H7 (cell line): Measurements from ENCODE around the gene CARD8. TPM values are rescaled to one million over a fixed set of nuclear protein-coding genes. Genes with fewer than 3 reads are reported as not detected.

Experiments used
- total RNA-seq: library from RNA; depleted of rRNA; stranded (reverse); fragments of >200 nt; shearing (Covaris generic); gene quantifications from 2 replicates; pipeline ENCODE4 v1.2.3, GENCODE V29; 2014; rRNA removed

Gene CARD8
- total RNA-seq, 1 experiment from 2014 or later, result 0.55 TPM

Other genes with a start within 250 kb of the CARD8 start
- not detected in 2 replicates for gene CABP5, start 211.8 kb downstream of the CARD8 start, total RNA-seq
- not detected in 2 replicates for gene PLA2G4C, start 145.1 kb downstream of the CARD8 start, total RNA-seq
- 90.7 and 100 TPM in 2 replicates for gene LIG1, start 85.6 kb downstream of the CARD8 start, total RNA-seq
- 1.7 and 3.0 TPM in 2 replicates for gene ZSWIM9, start 85.2 kb downstream of the CARD8 start, total RNA-seq
- gene ZNF114, start 14.2 kb upstream of the CARD8 start, total RNA-seq, result 12.8 and 17.9 TPM in 2 replicates
- gene EMP3, start 69.6 kb upstream of the CARD8 start, total RNA-seq, result 29.9 and 57.5 TPM in 2 replicates
- gene TMEM143, start 108.0 kb upstream of the CARD8 start, total RNA-seq, result 11.5 and 17.4 TPM in 2 replicates
- gene SYNGR4, start 108.5 kb upstream of the CARD8 start, total RNA-seq, result not detected in 2 replicates
- 110 and 111 TPM in 2 replicates for gene KDELR1, start 135.6 kb upstream of the CARD8 start, total RNA-seq
- gene GRIN2D, start 137.8 kb upstream of the CARD8 start, total RNA-seq, result 4.4 and 4.8 TPM in 2 replicates
- gene GRWD1, start 190.1 kb upstream of the CARD8 start, total RNA-seq, result 80.6 and 97.8 TPM in 2 replicates
- 0.21 and 0.70 TPM in 2 replicates for gene KCNJ14, start 199.7 kb upstream of the CARD8 start, total RNA-seq
- gene CYTH2, start 213.5 kb upstream of the CARD8 start, total RNA-seq, result 42.9 and 51.3 TPM in 2 replicates